Vagina (tissue), 2 donors: ENCODE measurements around the gene PTN. TPM values are rescaled to one million over a fixed set of nuclear protein-coding genes. Genes with fewer than 3 reads are reported as not detected.

ENCODE experiments used
- DNase-seq, 2 donors: peaks; one replicate each; pipeline ENCODE4 v3.0.0-alpha.2; 2017; ENCODE audit errors: extremely low spot score in 2 of 2
- H3K27ac ChIP-seq: fragments of 200-600 bp; sonication (generic); one replicate; pipeline ENCODE4 v1.5.1; 2019
- H3K27me3 ChIP-seq: fragments of 200-600 bp; sonication (generic); one replicate; pipeline ENCODE4 v1.5.1; 2019
- H3K36me3 ChIP-seq, 2 donors: fragments of 200-600 bp; sonication (generic); one replicate each; pipeline ENCODE4 v1.5.1; 2017 to 2019
- H3K4me1 ChIP-seq: fragments of 200-600 bp; sonication (generic); one replicate; pipeline ENCODE4 v1.5.1; 2019
- H3K4me3 ChIP-seq, 2 donors: fragments of 200-600 bp; sonication (generic); 1 replicate in 1 of 2; 2 replicates in 1 of 2; pipeline ENCODE4 v1.5.1; 2016 to 2019
- H3K9me3 ChIP-seq: fragments of 200-600 bp; sonication (generic); one replicate; pipeline ENCODE4 v1.5.1; 2019
- POLR2A ChIP-seq, 2 donors: fragments of 450-650 bp; IDR thresholded peaks; one replicate each; pipeline ENCODE4 v1.6.1; 2017; ENCODE audit warnings: antibody characterized with exemption in 2 of 2, mild to moderate bottlenecking in 2 of 2, moderate library complexity in 2 of 2
- POLR2AphosphoS5 ChIP-seq, 2 donors: sonication (generic); formaldehyde crosslinking; IDR thresholded peaks; one replicate each; pipeline ENCODE4 v1.9.0; 2017; ENCODE audit warnings: antibody characterized with exemption in 2 of 2, mild to moderate bottlenecking in 2 of 2, low read depth in 1 of 2; ENCODE audit not compliant: insufficient read depth in 1 of 2
- intact Hi-C: fragments of 100-400 bp; cut with DNase I; formaldehyde crosslinking; loops from one replicate; pipeline ENCODE4 v1.15.1; 2023
- total RNA-seq: library from RNA; depleted of rRNA; stranded (reverse); fragments of >200 nt; gene quantifications from one replicate; pipeline ENCODE4 v1.2.3, GENCODE V29; 2016
- TF ChIP-seq, protein P1 (sequence below), 3 experiments: fragments of 450-650 bp in 2 of 3; fragments of 200-600 bp in 1 of 3; sonication (generic) in 1 of 3; IDR thresholded peaks; one replicate each; pipeline ENCODE4 v1.5.1; 2017 to 2019; ENCODE audit warnings: antibody characterized with exemption in 3 of 3, mild to moderate bottlenecking in 2 of 3, moderate library complexity in 2 of 3

Gene PTN
- total RNA-seq, 1 donor from 2014 or later = 48.4 TPM

DNA sequence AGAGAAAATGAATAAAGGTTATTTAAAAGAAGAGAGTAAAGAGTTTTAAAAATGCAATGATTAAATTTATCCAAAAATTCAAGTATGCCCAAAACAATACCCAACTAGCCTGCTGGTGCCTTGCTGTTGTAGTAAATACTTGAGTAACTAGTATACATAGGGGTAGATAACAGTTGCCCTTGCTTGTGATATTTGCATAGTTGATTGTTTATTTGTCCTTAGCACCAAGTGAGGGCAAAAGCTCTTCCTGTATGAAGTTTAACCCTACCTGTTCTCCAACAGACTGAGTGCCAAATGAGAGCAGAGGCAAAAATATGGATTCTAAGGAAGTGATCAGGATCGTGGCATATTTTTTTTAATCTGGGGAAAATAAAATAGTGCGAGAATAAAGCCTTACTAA lies 85.0 kb downstream of the PTN start:
- no peak for TF ChIP-seq POLR2A (IDR thresholded peaks at IDR 0.05)
- TF ChIP-seq, protein P1, sequence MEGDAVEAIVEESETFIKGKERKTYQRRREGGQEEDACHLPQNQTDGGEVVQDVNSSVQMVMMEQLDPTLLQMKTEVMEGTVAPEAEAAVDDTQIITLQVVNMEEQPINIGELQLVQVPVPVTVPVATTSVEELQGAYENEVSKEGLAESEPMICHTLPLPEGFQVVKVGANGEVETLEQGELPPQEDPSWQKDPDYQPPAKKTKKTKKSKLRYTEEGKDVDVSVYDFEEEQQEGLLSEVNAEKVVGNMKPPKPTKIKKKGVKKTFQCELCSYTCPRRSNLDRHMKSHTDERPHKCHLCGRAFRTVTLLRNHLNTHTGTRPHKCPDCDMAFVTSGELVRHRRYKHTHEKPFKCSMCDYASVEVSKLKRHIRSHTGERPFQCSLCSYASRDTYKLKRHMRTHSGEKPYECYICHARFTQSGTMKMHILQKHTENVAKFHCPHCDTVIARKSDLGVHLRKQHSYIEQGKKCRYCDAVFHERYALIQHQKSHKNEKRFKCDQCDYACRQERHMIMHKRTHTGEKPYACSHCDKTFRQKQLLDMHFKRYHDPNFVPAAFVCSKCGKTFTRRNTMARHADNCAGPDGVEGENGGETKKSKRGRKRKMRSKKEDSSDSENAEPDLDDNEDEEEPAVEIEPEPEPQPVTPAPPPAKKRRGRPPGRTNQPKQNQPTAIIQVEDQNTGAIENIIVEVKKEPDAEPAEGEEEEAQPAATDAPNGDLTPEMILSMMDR (IDR thresholded peaks at IDR 0.05) = no peak
- no peak for TF ChIP-seq POLR2AphosphoS5 (IDR thresholded peaks at IDR 0.05; ENCODE audit: insufficient read depth in 1 of 2, low read depth in 1 of 2)
- H3K9me3 ChIP-seq = no peaks in the 10 kb centered on the region
- no peaks in the 10 kb centered on the region for H3K27me3 ChIP-seq
- H3K4me3 ChIP-seq = no peak overlapping the region
- no peak for DNase-seq
- H3K36me3 ChIP-seq = no peaks in the 10 kb centered on the region
- H3K4me1 ChIP-seq = no peaks in the 10 kb centered on the region
- intact Hi-C loops = no loop called here
- H3K27ac ChIP-seq = no peak overlapping the region

DNA sequence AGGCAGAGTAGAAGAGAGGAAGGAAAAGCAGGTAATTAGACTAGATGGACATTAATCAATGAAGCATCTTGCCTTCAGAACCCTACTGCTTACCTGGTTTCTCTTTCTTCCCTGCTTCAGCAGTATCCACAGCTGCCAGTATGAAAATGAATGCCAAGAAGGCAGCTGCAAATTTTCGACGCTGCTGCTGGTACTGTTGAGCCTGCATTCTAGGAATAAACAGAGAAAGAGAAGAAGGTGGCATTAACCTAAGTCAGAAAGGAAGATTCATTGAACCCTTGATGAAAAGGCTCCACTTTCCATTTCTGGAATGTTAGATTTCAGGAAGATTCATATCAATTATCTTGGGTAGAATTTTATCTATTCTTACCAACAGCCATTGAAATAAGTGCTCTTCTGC lies 88.8 kb downstream of the PTN start:
- H3K27me3 ChIP-seq = no peaks in the 10 kb centered on the region
- no peak for DNase-seq
- no peak overlapping the region for H3K4me3 ChIP-seq
- TF ChIP-seq POLR2A (IDR thresholded peaks at IDR 0.05) = no peak
- TF ChIP-seq, protein P1 (IDR thresholded peaks at IDR 0.05) = no peak
- no peak for TF ChIP-seq POLR2AphosphoS5 (IDR thresholded peaks at IDR 0.05; ENCODE audit: insufficient read depth in 1 of 2, low read depth in 1 of 2)
- H3K36me3 ChIP-seq = no peaks in the 10 kb centered on the region
- no peak overlapping the region for H3K27ac ChIP-seq
- no peaks in the 10 kb centered on the region for H3K9me3 ChIP-seq
- intact Hi-C loops = no loop called here
- H3K4me1 ChIP-seq = no peaks in the 10 kb centered on the region

- Histone ChIP-seq H3K27me3 (no peaks in the 10 kb centered on the region), H3K4me1 (no peaks in the 10 kb centered on the region), H3K27ac (no peak overlapping the region), H3K4me3 (no peak overlapping the region), H3K9me3 (no peaks in the 10 kb centered on the region), H3K36me3 (no peaks in the 10 kb centered on the region)
- TF ChIP-seq POLR2AphosphoS5 (IDR thresholded peaks at IDR 0.05; ENCODE audit: insufficient read depth in 1 of 2, low read depth in 1 of 2) (no peak), POLR2A (IDR thresholded peaks at IDR 0.05) (no peak)
- TF ChIP-seq, protein P1 (IDR thresholded peaks at IDR 0.05) = no peak
- intact Hi-C loops = no loop called here
- no peak for DNase-seq
Measured at GRCh38 chr7:137245890-137246289, 97.6 kb downstream of the PTN start.

- intact Hi-C loops = no loop called here
- TF ChIP-seq, protein P1 (IDR thresholded peaks at IDR 0.05) = no peak
- TF ChIP-seq POLR2A (IDR thresholded peaks at IDR 0.05) = no peak
- no peak for TF ChIP-seq POLR2AphosphoS5 (IDR thresholded peaks at IDR 0.05; ENCODE audit: insufficient read depth in 1 of 2, low read depth in 1 of 2)
- Histone ChIP-seq H3K4me1 (no peaks in the 10 kb centered on the region), H3K9me3 (no peaks in the 10 kb centered on the region), H3K27me3 (no peaks in the 10 kb centered on the region), H3K36me3 (no peaks in the 10 kb centered on the region), H3K27ac (no peak overlapping the region), H3K4me3 (no peak overlapping the region)
- DNase-seq = no peak
Measured at GRCh38 chr7:137245186-137245585, 98.3 kb downstream of the PTN start.

GRCh38 chr7:137243741-137244140 lies 99.8 kb downstream of the PTN start:
- H3K4me3 ChIP-seq = no peak overlapping the region
- no peaks in the 10 kb centered on the region for H3K9me3 ChIP-seq
- intact Hi-C loops = no loop called here
- H3K36me3 ChIP-seq = no peaks in the 10 kb centered on the region
- no peak for DNase-seq
- no peaks in the 10 kb centered on the region for H3K4me1 ChIP-seq
- H3K27me3 ChIP-seq = no peaks in the 10 kb centered on the region
- TF ChIP-seq POLR2A (IDR thresholded peaks at IDR 0.05) (no peak), POLR2AphosphoS5 (IDR thresholded peaks at IDR 0.05; ENCODE audit: insufficient read depth in 1 of 2, low read depth in 1 of 2) (no peak)
- TF ChIP-seq, protein P1 (IDR thresholded peaks at IDR 0.05) = no peak
- no peak overlapping the region for H3K27ac ChIP-seq
